GM12874 (cell line): ENCODE data around the gene MTUS2.

Source experiments
- CTCF ChIP-seq: IDR thresholded peaks from 2 replicates; pipeline ENCODE4 v1.5.1; 2011; ENCODE audit warnings: low read depth, mild to moderate bottlenecking, control low read depth, low read length, moderate library complexity; ENCODE audit not compliant: insufficient read depth

The MTUS2 gene

GRCh38 chr13:29497137-29497654, 677.1 kb downstream of the MTUS2 start:
- no peak for TF ChIP-seq CTCF

GRCh38 chr13:29498426-29499040, 678.4 kb downstream of the MTUS2 start:
- TF ChIP-seq CTCF, result no peak

- TF ChIP-seq CTCF, result no peak
Measured at GRCh38 chr13:29499506-29500165, 679.5 kb downstream of the MTUS2 start.

GRCh38 chr13:29500386-29500785, 680.2 kb downstream of the MTUS2 start:
- no peak for TF ChIP-seq CTCF

- no peak for TF ChIP-seq CTCF
Measured at GRCh38 chr13:29501674-29502073, 681.5 kb downstream of the MTUS2 start.

GRCh38 chr13:29502391-29503008, 682.4 kb downstream of the MTUS2 start:
- no peak for TF ChIP-seq CTCF

GRCh38 chr13:29503041-29503837, 683.1 kb downstream of the MTUS2 start:
- TF ChIP-seq CTCF, result no peak
